ENCODE results near the gene USP49. TPM values are rescaled to one million over a fixed set of nuclear protein-coding genes. Genes with fewer than 3 reads are reported as not detected.

Gene USP49
- total RNA-seq, 1 donor = 3.0 TPM

- no peak for DNase-seq (ENCODE audit: low read depth)
- H3K4me3 ChIP-seq (ENCODE audit: low read depth, low read length) = no peak overlapping the region
- TF ChIP-seq CTCF (IDR thresholded peaks at IDR 0.05; ENCODE audit: insufficient read depth, low read depth, low read length) = no peak
These were observed 154.6 kb downstream of the USP49 start for GRCh38 chr6:41740366-41741162.

Small RNAs within 50 kb of the gene (small RNA-seq; reads per million reads assigned to genes)
- gene AL365205.2 = not detected
- not detected for gene AL365205.3
- not detected for gene RF00019
- gene RF00393 = not detected

Other genes with a start within 250 kb of the USP49 start
- 3.0 and 5.2 TPM in 2 replicates for gene TFEB, start 159.8 kb downstream of the USP49 start, total RNA-seq
- gene PGC, start 148.0 kb downstream of the USP49 start, total RNA-seq = not detected in 2 replicates
- gene FRS3, start 115.5 kb downstream of the USP49 start, total RNA-seq = 1.3 TPM in 2 replicates
- gene PRICKLE4, start 114.6 kb downstream of the USP49 start, total RNA-seq = 0.64 and 0.86 TPM in 2 replicates
- gene TOMM6, start 107.7 kb downstream of the USP49 start, total RNA-seq = 67.3 and 70.0 TPM in 2 replicates
- gene MED20, start 25.8 kb upstream of the USP49 start, total RNA-seq = 31.9 and 40.2 TPM in 2 replicates
- gene BYSL, start 26.1 kb upstream of the USP49 start, total RNA-seq = 13.2 and 20.7 TPM in 2 replicates
- 25.8 and 42.3 TPM in 2 replicates for gene CCND3, start 46.4 kb upstream of the USP49 start, total RNA-seq
- gene TAF8, start 155.1 kb upstream of the USP49 start, total RNA-seq = 16.0 and 20.0 TPM in 2 replicates
- gene C6orf132, start 247.2 kb upstream of the USP49 start, total RNA-seq = 2.6 and 4.3 TPM in 2 replicates

Data from fibroblast of villous mesenchyme (primary cell).